Pancreas (tissue), 10 donors: Measurements from ENCODE around the gene CFAP43. TPM values are rescaled to one million over a fixed set of nuclear protein-coding genes. Genes with fewer than 3 reads are reported as not detected.
A peak's percentile ranks its signal among the peaks of the same experiment; 100 is the strongest.

Experiments used
- ATAC-seq, 4 donors: fragments of 200-7000 bp; cut with Tn5 transposase; one replicate each; pipeline versions ENCODE4 v1.8.0 to v1.9.1; 2020; ENCODE audit warnings: mild to moderate bottlenecking in 4 of 4, moderate library complexity in 4 of 4
- DNase-seq, 6 donors: peaks; one replicate each; pipeline ENCODE4 v3.0.0-alpha.2; 2020
- FAIRE-seq: peaks from 2 replicates; lab custom pipeline; 2012; peaks lifted over from hg19 to GRCh38; lab: Jason Lieb, UNC
- H3K27ac ChIP-seq, 4 donors: fragments of 200-600 bp; sonication (generic); 1 replicate in 3 of 4; 2 replicates in 1 of 4; pipeline versions ENCODE4 v1.5.0 to v1.8.0; 2020
- H3K27me3 ChIP-seq, 4 donors: fragments of 200-600 bp; one replicate each; pipeline ENCODE4 v1.8.0; 2021
- H3K36me3 ChIP-seq, 3 donors: fragments of 200-600 bp; sonication (generic) in 1 of 3; one replicate each; pipeline versions ENCODE4 v1.5.0 to v1.8.0; 2020 to 2021
- H3K4me1 ChIP-seq, 3 donors: fragments of 200-600 bp; one replicate each; pipeline ENCODE4 v1.8.0; 2021
- H3K4me3 ChIP-seq, 4 donors: fragments of 200-600 bp; sonication (generic) in 2 of 4; one replicate each; pipeline versions ENCODE4 v1.5.0 to v1.8.0; 2020 to 2021
- H3K9me3 ChIP-seq, 4 donors: fragments of 200-600 bp; one replicate each; pipeline ENCODE4 v1.8.0; 2021
- CTCF ChIP-seq, 4 donors: fragments of 200-600 bp; sonication (generic) in 3 of 4; IDR thresholded peaks; one replicate each; pipeline versions ENCODE4 v1.5.0 to v1.8.0; 2021; ENCODE audit warnings: antibody characterized with exemption in 4 of 4
- WGBS, 2 donors: extraction: QIAGEN DNeasy Blood & Tissue Kit; methylation state at CpG; one replicate each; pipeline ENCODE4 v1.1.7; 2013; 5-methylcytosine and 5-hydroxymethylcytosine counted together
- intact Hi-C, 3 donors: fragments of 100-400 bp; cut with DNase I; formaldehyde crosslinking; loops; one replicate each; pipeline versions ENCODE4 v1.11.1 to v1.14.2; 2022
- polyA plus RNA-seq, 2 donors: library from polyadenylated mRNA; stranded (reverse); fragments of 200-250 nt; gene quantifications; one replicate each; pipeline ENCODE4 v1.2.3, GENCODE V29; 2013
- total RNA-seq, 6 donors: library from RNA; stranded (reverse); fragmentation: NEBNext Ultra II Directional in 4 of 6; extraction: Animal tissue kit (Norgen Biotek cat#: 25700) in 4 of 6; gene quantifications; one replicate each; pipeline versions ENCODE4 v1.2.1 to v1.2.4, GENCODE V29; 2021 to 2023
- donor health status: healthy with polysubstance abuse.
- donor health status: DM: no; HTN: no; CAD: no; lungs with moderate emphysema.
- donor health status: DM: no; HTN: no; CAD: no.
- donor health status: control.
- donor health status: control.
- donor health status: Bipolar disorder and iron deficiency.
- donor health status: DM: yes; HTN: yes; CAD: no.
- donor health status: DM: no; HTN: no; CAD: no.
- donor health status: DM: no; HTN: no; CAD: no.
- donor health status: DM: yes; HTN: yes; CAD: no.

CFAP43 gene
- total and polyA plus RNA-seq, 8 donors, result 0.60 to 6.2 (median 2.0) TPM

GRCh38 chr10:104199567-104199966, 32.6 kb downstream of the CFAP43 start:
- Histone ChIP-seq H3K27ac (no peak overlapping the region), H3K4me3 (no peak overlapping the region), H3K27me3 (no peaks in the 10 kb centered on the region), H3K36me3 (no peaks in the 10 kb centered on the region), H3K9me3 (no peaks in the 10 kb centered on the region), H3K4me1 (peaks cover 8 to 12% (median 10%) of the 10 kb centered on the region in 3 donors)
- FAIRE-seq (no peak), ATAC-seq (no peak), DNase-seq (no peak)
- WGBS, 2 donors, result 51 to 63% methylated on average over 2 of the region's 2 CpGs
- no peak for TF ChIP-seq CTCF (IDR thresholded peaks at IDR 0.05)
- intact Hi-C loops, result no loop called here

- WGBS, 2 donors, result 15 to 27% methylated on average over 2 of the region's 2 CpGs
Observed at GRCh38 chr10:104197364-104197763, 34.8 kb downstream of the CFAP43 start.

GRCh38 chr10:104195706-104196105, 36.5 kb downstream of the CFAP43 start:
- no peaks in the 10 kb centered on the region for H3K27me3 ChIP-seq
- H3K27ac ChIP-seq, result no peak overlapping the region
- intact Hi-C loops, result no loop called here
- no peaks in the 10 kb centered on the region for H3K9me3 ChIP-seq
- FAIRE-seq (no peak), ATAC-seq (no peak), DNase-seq (no peak)
- peaks cover 8 to 12% (median 10%) of the 10 kb centered on the region in 3 donors for H3K4me1 ChIP-seq
- 69 to 86% methylated on average over 2 of the region's 2 CpGs for WGBS, 2 donors
- no peaks in the 10 kb centered on the region for H3K36me3 ChIP-seq
- no peak for TF ChIP-seq CTCF (IDR thresholded peaks at IDR 0.05)
- no peak overlapping the region for H3K4me3 ChIP-seq

More at GRCh38 chr10:104197364-104197763, 34.8 kb downstream of the CFAP43 start:
- Histone ChIP-seq H3K4me1 (peaks cover 8 to 12% (median 10%) of the 10 kb centered on the region in 3 donors), H3K9me3 (no peaks in the 10 kb centered on the region), H3K4me3 (no peak overlapping the region), H3K27me3 (no peaks in the 10 kb centered on the region), H3K27ac (no peak overlapping the region), H3K36me3 (no peaks in the 10 kb centered on the region)
- ATAC-seq (peak; percentile 91 to 99 (median 96)), DNase-seq (no peak), FAIRE-seq (no peak)
- intact Hi-C loops, result no loop called here
- peak in 1 of 4 donors; percentile 10 for TF ChIP-seq CTCF (IDR thresholded peaks at IDR 0.05)

- intact Hi-C loops, result no loop called here
- peaks cover 8 to 12% (median 10%) of the 10 kb centered on the region in 3 donors for H3K4me1 ChIP-seq
- no peaks in the 10 kb centered on the region for H3K36me3 ChIP-seq
- no peaks in the 10 kb centered on the region for H3K9me3 ChIP-seq
- 75 to 81% methylated on average over 17 of the region's 17 CpGs for WGBS, 2 donors
- no peak for FAIRE-seq
- no peak for TF ChIP-seq CTCF (IDR thresholded peaks at IDR 0.05)
- H3K4me3 ChIP-seq, result no peak overlapping the region
- DNase-seq, result no peak
- no peaks in the 10 kb centered on the region for H3K27me3 ChIP-seq
- H3K27ac ChIP-seq, result no peak overlapping the region
- ATAC-seq, result no peak
Observed at GRCh38 chr10:104193787-104194186, 38.4 kb downstream of the CFAP43 start.

- no peak for TF ChIP-seq CTCF (IDR thresholded peaks at IDR 0.05)
- WGBS, 2 donors, result 77 to 83% methylated on average over 5 of the region's 5 CpGs
- FAIRE-seq (no peak), DNase-seq (no peak), ATAC-seq (no peak)
- intact Hi-C loops, result no loop called here
- H3K4me3 ChIP-seq, result no peak overlapping the region
- H3K36me3 ChIP-seq, result no peaks in the 10 kb centered on the region
- no peaks in the 10 kb centered on the region for H3K27me3 ChIP-seq
- no peak overlapping the region for H3K27ac ChIP-seq
- H3K4me1 ChIP-seq, result no peaks in the 10 kb centered on the region
- no peaks in the 10 kb centered on the region for H3K9me3 ChIP-seq
Observed at GRCh38 chr10:104190695-104191094, 41.5 kb downstream of the CFAP43 start.
